Spleen (tissue), 11 donors: Measurements from ENCODE around the gene CFAP74. TPM values are rescaled to one million over a fixed set of nuclear protein-coding genes. Genes with fewer than 3 reads are reported as not detected.

Source experiments
- DNase-seq: peaks from one replicate; pipeline ENCODE4 v3.0.0-alpha.2; 2020
- H3K27ac ChIP-seq, 8 donors: fragments of 200-600 bp; sonication (generic) in 7 of 8; 1 replicate in 4 of 8; 2 replicates in 4 of 8; pipeline versions ENCODE4 v1.5.0 to v1.8.0; 2016 to 2021; ENCODE audit warnings: inconsistent platforms in 4 of 8, mild to moderate bottlenecking in 4 of 8, moderate library complexity in 1 of 8
- H3K27me3 ChIP-seq, 7 donors: fragments of 200-600 bp; sonication (generic) in 6 of 7; replicated peaks in 1 of 7; 1 replicate in 4 of 7; 2 replicates in 3 of 7; pipeline versions ENCODE4 v1.5.0 to v1.8.0; 2016 to 2021; ENCODE audit warnings: inconsistent platforms in 3 of 7, mild to moderate bottlenecking in 1 of 7
- H3K36me3 ChIP-seq, 6 donors: fragments of 200-600 bp; sonication (generic) in 5 of 6; 1 replicate in 4 of 6; 2 replicates in 2 of 6; pipeline versions ENCODE4 v1.5.0 to v1.8.0; 2016 to 2021; ENCODE audit warnings: inconsistent platforms in 2 of 6
- H3K4me1 ChIP-seq, 6 donors: fragments of 200-600 bp; sonication (generic) in 5 of 6; 1 replicate in 3 of 6; 2 replicates in 3 of 6; pipeline versions ENCODE4 v1.5.0 to v1.8.0; 2016 to 2021; ENCODE audit warnings: inconsistent platforms in 3 of 6
- H3K4me3 ChIP-seq, 8 donors: fragments of 200-600 bp; sonication (generic) in 7 of 8; 1 replicate in 4 of 8; 2 replicates in 4 of 8; pipeline versions ENCODE4 v1.5.0 to v1.8.0; 2016 to 2021; ENCODE audit warnings: inconsistent platforms in 4 of 8, mild to moderate bottlenecking in 4 of 8, moderate library complexity in 2 of 8
- H3K9me3 ChIP-seq, 8 donors: fragments of 200-600 bp; sonication (generic) in 7 of 8; 1 replicate in 4 of 8; 2 replicates in 4 of 8; pipeline versions ENCODE4 v1.5.0 to v1.8.0; 2016 to 2021; ENCODE audit warnings: inconsistent platforms in 4 of 8
- CTCF ChIP-seq, 11 experiments: fragments of 200-600 bp in 7 of 11; fragments of 450-650 bp in 4 of 11; sonication (generic) in 4 of 11; IDR thresholded peaks in 8 of 11; conservative IDR thresholded peaks in 3 of 11; 1 replicate in 7 of 11; 2 replicates in 4 of 11; pipeline versions ENCODE4 v1.4.0 to v1.8.0; 2016 to 2021; ENCODE audit warnings: antibody characterized with exemption in 11 of 11, inconsistent platforms in 4 of 11, mild to moderate bottlenecking in 1 of 11
- POLR2A ChIP-seq, 3 donors: fragments of 450-650 bp; IDR thresholded peaks; one replicate each; pipeline ENCODE4 v1.5.1; 2017; ENCODE audit warnings: antibody characterized with exemption in 3 of 3, mild to moderate bottlenecking in 1 of 3
- POLR2AphosphoS5 ChIP-seq, 3 donors: sonication (generic); formaldehyde crosslinking; IDR thresholded peaks; one replicate each; pipeline ENCODE4 v1.5.1; 2017; ENCODE audit warnings: antibody characterized with exemption in 3 of 3
- WGBS, 5 donors: extraction: QIAGEN DNeasy Blood & Tissue Kit in 3 of 5; methylation state at CpG; one replicate each; pipeline versions ENCODE4 v1.1.5 to v1.1.7; 2013 to 2018; 5-methylcytosine and 5-hydroxymethylcytosine counted together
- intact Hi-C: fragments of 100-400 bp; cut with DNase I; formaldehyde crosslinking; loops from one replicate; pipeline ENCODE4 v1.15.0; 2023; ENCODE audit warnings: low total_unique reads
- polyA plus RNA-seq, 3 donors: library from polyadenylated mRNA; stranded (reverse); fragments of 200-250 nt; gene quantifications; one replicate each; pipeline ENCODE4 v1.2.1, GENCODE V29; 2013
- total RNA-seq, 7 donors: library from RNA; depleted of rRNA in 3 of 7; stranded (reverse); fragments of >200 nt in 3 of 7; fragmentation: NEBNext Ultra II Directional in 4 of 7; extraction: Animal tissue kit (Norgen Biotek cat#: 25700) in 4 of 7; gene quantifications; one replicate each; pipeline versions ENCODE4 v1.1.0 to v1.2.1, GENCODE V29; 2016 to 2021
- donor health status: healthy with polysubstance abuse.
- donor health status: DM: no; HTN: no; CAD: no; lungs with moderate emphysema.
- donor health status: DM: no; HTN: no; CAD: no.
- donor health status: Bipolar disorder and iron deficiency.
- donor health status: healthy.
- donor health status: DM: no; HTN: no; CAD: no.
- donor health status: DM: yes; HTN: yes; CAD: no.

Gene CFAP74
- total and polyA plus RNA-seq, 10 donors = 0.03 to 0.32 (median 0.14) TPM; not detected in 4

GRCh38 chr1:2039251-2039650 is 35.7 kb upstream of the CFAP74 start:
- H3K4me1 ChIP-seq = peaks cover 0 to under 1% (median 0%) of the 10 kb centered on the region in 6 donors
- no peak overlapping the region for H3K27ac ChIP-seq
- no peak for DNase-seq
- 86 to 92% (median 88%) methylated on average over 8 of the region's 8 CpGs for WGBS, 5 donors
- no peak overlapping the region for H3K4me3 ChIP-seq
- peaks cover 0 to 13% (median 0%) of the 10 kb centered on the region in 7 donors for H3K27me3 ChIP-seq
- no peak for TF ChIP-seq CTCF (IDR thresholded peaks at IDR 0.05 in 8 of 11, conservative IDR thresholded peaks at IDR 0.05 in 3 of 11)
- peaks cover 0 to 3% (median 0%) of the 10 kb centered on the region in 8 donors for H3K9me3 ChIP-seq
- no peaks in the 10 kb centered on the region for H3K36me3 ChIP-seq
- intact Hi-C loops = no loop called here

- TF ChIP-seq POLR2AphosphoS5 (IDR thresholded peaks at IDR 0.05) (no peak), CTCF (IDR thresholded peaks at IDR 0.05 in 8 of 11, conservative IDR thresholded peaks at IDR 0.05 in 3 of 11) (no peak), POLR2A (IDR thresholded peaks at IDR 0.05) (no peak)
- 89 to 92% (median 91%) methylated on average over 8 of the region's 8 CpGs for WGBS, 5 donors
- Histone ChIP-seq H3K36me3 (no peaks in the 10 kb centered on the region), H3K9me3 (peaks cover 0 to 3% (median 0%) of the 10 kb centered on the region in 8 donors), H3K4me3 (no peak overlapping the region), H3K27ac (no peak overlapping the region), H3K4me1 (no peaks in the 10 kb centered on the region), H3K27me3 (peaks cover 0 to 23% (median 0%) of the 10 kb centered on the region in 7 donors)
- intact Hi-C loops = no loop called here
- DNase-seq = no peak
Observed at GRCh38 chr1:2038229-2038628, 34.6 kb upstream of the CFAP74 start.

GRCh38 chr1:2037314-2037979 is 33.9 kb upstream of the CFAP74 start:
- H3K27ac ChIP-seq = no peak overlapping the region
- peaks cover 0 to 3% (median 0%) of the 10 kb centered on the region in 8 donors for H3K9me3 ChIP-seq
- no peak for DNase-seq
- intact Hi-C loops = no loop called here
- H3K27me3 ChIP-seq = peaks cover 0 to 27% (median 0%) of the 10 kb centered on the region in 7 donors
- 76 to 84% (median 82%) methylated on average over 18 of the region's 18 CpGs for WGBS, 5 donors
- TF ChIP-seq POLR2AphosphoS5 (IDR thresholded peaks at IDR 0.05) (no peak), POLR2A (IDR thresholded peaks at IDR 0.05) (no peak), CTCF (IDR thresholded peaks at IDR 0.05 in 8 of 11, conservative IDR thresholded peaks at IDR 0.05 in 3 of 11) (no peak)
- H3K4me1 ChIP-seq = no peaks in the 10 kb centered on the region
- H3K36me3 ChIP-seq = no peaks in the 10 kb centered on the region
- H3K4me3 ChIP-seq = no peak overlapping the region

GRCh38 chr1:2036287-2036686 is 32.7 kb upstream of the CFAP74 start:
- H3K27me3 ChIP-seq = peaks cover 0 to 32% (median 0%) of the 10 kb centered on the region in 7 donors
- H3K4me3 ChIP-seq = no peak overlapping the region
- intact Hi-C loops = no loop called here
- H3K36me3 ChIP-seq = no peaks in the 10 kb centered on the region
- no peak for TF ChIP-seq POLR2A (IDR thresholded peaks at IDR 0.05)
- no peak for TF ChIP-seq CTCF (IDR thresholded peaks at IDR 0.05 in 8 of 11, conservative IDR thresholded peaks at IDR 0.05 in 3 of 11)
- 81 to 89% (median 87%) methylated on average over 15 of the region's 15 CpGs for WGBS, 5 donors
- DNase-seq = no peak
- peaks cover 0 to 3% (median 0%) of the 10 kb centered on the region in 8 donors for H3K9me3 ChIP-seq
- no peaks in the 10 kb centered on the region for H3K4me1 ChIP-seq
- no peak overlapping the region for H3K27ac ChIP-seq
